HepG2 (cell line): ENCODE measurements around the gene KTI12. TPM values are rescaled to one million over a fixed set of nuclear protein-coding genes. Genes with fewer than 3 reads are reported as not detected.

Experiments
- CEBPB ChIP-seq: IDR thresholded peaks from 2 replicates; pipeline ENCODE4 v1.6.1; 2011; ENCODE audit warnings: low read depth, low read length, improper control_type of control experiment, borderline replicate concordance
- EP300 ChIP-seq, 3 experiments: sonication (generic) in 1 of 3; formaldehyde crosslinking in 1 of 3; IDR thresholded peaks; 2 replicates each; pipeline versions ENCODE4 v1.5.1 to v1.6.1; 2011 to 2020; ENCODE audit warnings: low read depth in 2 of 3, low read length in 2 of 3, borderline replicate concordance in 1 of 3, improper control_type of control experiment in 1 of 3, mild to moderate bottlenecking in 1 of 3, missing genetic modification reagents in 1 of 3, moderate library complexity in 1 of 3
- FOXA3 ChIP-seq: IDR thresholded peaks from 2 replicates; pipeline ENCODE4 v1.6.1; 2016; ENCODE audit warnings: missing genetic modification reagents, missing compliant biosample characterization
- GATAD2A ChIP-seq: IDR thresholded peaks from 2 replicates; pipeline ENCODE4 v1.6.1; 2016
- HNRNPLL ChIP-seq: fragments of 200-400 bp; formaldehyde crosslinking; IDR thresholded peaks from 2 replicates; pipeline ENCODE4 v1.6.1; 2017; ENCODE audit warnings: mild to moderate bottlenecking, low read depth, low read length; ENCODE audit not compliant: poor library complexity, severe bottlenecking
- HOXA3 ChIP-seq: sonication (generic); formaldehyde crosslinking; IDR thresholded peaks from 2 replicates; pipeline ENCODE4 v1.5.0; 2020; ENCODE audit warnings: missing genetic modification reagents
- MED8 ChIP-seq: sonication (generic); formaldehyde crosslinking; IDR thresholded peaks from 2 replicates; pipeline ENCODE4 v1.8.1; 2023; ENCODE audit warnings: mild to moderate bottlenecking, missing genetic modification reagents; ENCODE audit not compliant: insufficient replicate concordance
- MEF2D ChIP-seq: sonication (generic); formaldehyde crosslinking; IDR thresholded peaks from 2 replicates; pipeline ENCODE4 v1.5.1; 2020; ENCODE audit warnings: mild to moderate bottlenecking, missing genetic modification reagents
- MEIS1 ChIP-seq: sonication (generic); formaldehyde crosslinking; IDR thresholded peaks from 2 replicates; pipeline ENCODE4 v1.9.0; 2021; ENCODE audit warnings: mild to moderate bottlenecking, missing genetic modification reagents, moderate library complexity, borderline replicate concordance
- NFE2L1 ChIP-seq: sonication (generic); formaldehyde crosslinking; IDR thresholded peaks from 2 replicates; pipeline ENCODE4 v1.4.0; 2020; ENCODE audit warnings: missing genetic modification reagents, mild to moderate bottlenecking, borderline replicate concordance
- PHF20 ChIP-seq: sonication (generic); formaldehyde crosslinking; IDR thresholded peaks from 2 replicates; pipeline ENCODE4 v1.5.0; 2020; ENCODE audit warnings: mild to moderate bottlenecking, missing genetic modification reagents
- SAFB2 ChIP-seq: sonication (generic); formaldehyde crosslinking; IDR thresholded peaks from 2 replicates; pipeline ENCODE4 v1.5.1; 2020; ENCODE audit warnings: missing genetic modification reagents, low read depth, mild to moderate bottlenecking, borderline replicate concordance
- THAP11 ChIP-seq: IDR thresholded peaks from 2 replicates; pipeline ENCODE4 v1.6.1; 2016; ENCODE audit warnings: missing biosample characterization, missing genetic modification reagents
- ZBTB25 ChIP-seq: IDR thresholded peaks from 2 replicates; pipeline ENCODE4 v1.6.1; 2018; ENCODE audit warnings: missing genetic modification reagents
- ZC3H4 ChIP-seq: sonication (generic); formaldehyde crosslinking; IDR thresholded peaks from 2 replicates; pipeline ENCODE4 v1.4.0; 2020; ENCODE audit warnings: missing genetic modification reagents, borderline replicate concordance
- ZFY ChIP-seq: sonication (generic); formaldehyde crosslinking; IDR thresholded peaks from 2 replicates; pipeline ENCODE4 v1.4.0; 2020; ENCODE audit warnings: missing genetic modification reagents
- ZNF20 ChIP-seq: sonication (generic); formaldehyde crosslinking; IDR thresholded peaks from 2 replicates; pipeline ENCODE4 v1.4.0; 2020; ENCODE audit warnings: mild to moderate bottlenecking, moderate library complexity, missing genetic modification reagents
- ZNF282 ChIP-seq: fragments of 450-650 bp; IDR thresholded peaks from 2 replicates; pipeline ENCODE4 v1.6.1; 2018; ENCODE audit not compliant: partially characterized antibody
- ZNF326 ChIP-seq: sonication (generic); formaldehyde crosslinking; IDR thresholded peaks from 2 replicates; pipeline ENCODE4 v1.4.0; 2020; ENCODE audit warnings: missing genetic modification reagents, borderline replicate concordance
- ZNF556 ChIP-seq: sonication (generic); formaldehyde crosslinking; IDR thresholded peaks from 2 replicates; pipeline ENCODE4 v1.4.0; 2020; ENCODE audit warnings: mild to moderate bottlenecking, missing genetic modification reagents, borderline replicate concordance
- ZNF775 ChIP-seq: sonication (generic); formaldehyde crosslinking; IDR thresholded peaks from 2 replicates; pipeline ENCODE4 v1.4.0; 2020; ENCODE audit warnings: missing genetic modification reagents, mild to moderate bottlenecking, moderate library complexity, borderline replicate concordance
- ZNF841 ChIP-seq: sonication (generic); formaldehyde crosslinking; IDR thresholded peaks from 2 replicates; pipeline ENCODE4 v1.8.1; 2023; ENCODE audit warnings: missing genetic modification reagents, borderline replicate concordance
- polyA plus RNA-seq, 8 experiments: library from polyadenylated mRNA; depleted of rRNA in 3 of 8; stranded (reverse) in 7 of 8; unstranded in 1 of 8; fragments of >200 nt; fragmentation: Illumina TruSeq in 4 of 8; extraction: Trizol in 4 of 8; gene quantifications; 2 replicates each; pipeline versions ENCODE4 v1.2.1 to v1.2.3, GENCODE V29; 2011 to 2016; ENCODE audit warnings: low read depth in 4 of 8, missing spikeins in 1 of 8, mixed read lengths in 1 of 8; ENCODE audit not compliant: insufficient read depth in 1 of 8
- total RNA-seq, 5 experiments: library from RNA; depleted of rRNA; stranded (reverse); fragments of >200 nt; fragmentation: Illumina TruSeq; extraction: Trizol; gene quantifications; 2 replicates each; pipeline ENCODE4 v1.2.3, GENCODE V29; 2016; ENCODE audit warnings: low read depth in 1 of 5
- TF ChIP-seq, protein P1 (sequence below): sonication (generic); formaldehyde crosslinking; IDR thresholded peaks from 2 replicates; pipeline ENCODE4 v1.4.0; 2020; ENCODE audit warnings: missing genetic modification reagents
- TF ChIP-seq, protein P2 (sequence below): sonication (generic); formaldehyde crosslinking; conservative IDR thresholded peaks from 2 replicates; pipeline ENCODE4 v1.4.0; 2020; ENCODE audit warnings: missing genetic modification reagents
- TF ChIP-seq, protein P3 (sequence below): IDR thresholded peaks from 2 replicates; pipeline ENCODE4 v1.6.1; 2016; ENCODE audit warnings: low read depth, borderline replicate concordance

The KTI12 gene
- total and polyA plus RNA-seq, 2 of the 13 experiments (the other 11 are each of a cell fraction or from before 2014, with no cell fraction given) = 7.4 to 10.2 TPM

DNA sequence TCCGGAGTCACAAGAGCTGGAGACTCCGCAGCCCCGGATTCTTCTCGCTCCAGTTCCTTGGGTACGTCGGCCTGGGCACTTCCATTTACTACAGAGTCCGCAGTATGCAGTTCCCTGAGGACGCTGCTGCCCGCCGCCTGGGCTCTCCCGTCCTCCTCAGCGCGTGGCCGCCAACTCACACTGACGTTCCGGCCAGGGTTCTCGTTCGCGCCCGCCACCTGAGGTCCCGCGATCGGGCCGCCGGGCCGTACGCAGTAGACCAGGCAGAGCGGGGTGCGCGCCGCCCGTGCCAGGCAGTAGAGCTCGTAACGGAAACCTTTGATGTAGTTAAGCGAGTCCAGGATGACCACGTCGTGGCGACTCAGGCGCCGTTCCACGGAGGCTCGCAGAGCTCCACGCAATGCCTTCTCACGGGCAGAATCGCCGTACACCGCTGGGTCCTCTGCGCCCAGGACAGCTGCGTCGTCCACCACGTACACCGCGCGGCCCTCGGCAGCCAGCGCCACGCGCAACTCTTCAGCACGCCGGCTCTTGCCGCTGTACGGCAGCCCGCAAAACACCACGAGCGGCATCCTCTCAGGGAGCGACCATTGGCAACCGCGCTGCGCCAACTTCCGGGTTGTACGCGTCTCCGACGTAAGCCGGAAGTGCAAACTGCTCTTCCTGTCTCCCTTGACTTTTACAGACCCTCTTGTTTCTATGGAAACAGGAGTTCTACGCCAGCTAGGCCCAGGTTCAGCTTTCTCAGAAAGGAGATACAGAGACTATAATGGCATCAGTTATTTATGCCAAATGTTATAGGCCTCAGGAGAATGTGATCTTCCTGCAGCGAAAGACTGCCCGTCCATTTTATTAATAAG lies at the start of gene KTI12 (continued):
- TF ChIP-seq, protein P1, sequence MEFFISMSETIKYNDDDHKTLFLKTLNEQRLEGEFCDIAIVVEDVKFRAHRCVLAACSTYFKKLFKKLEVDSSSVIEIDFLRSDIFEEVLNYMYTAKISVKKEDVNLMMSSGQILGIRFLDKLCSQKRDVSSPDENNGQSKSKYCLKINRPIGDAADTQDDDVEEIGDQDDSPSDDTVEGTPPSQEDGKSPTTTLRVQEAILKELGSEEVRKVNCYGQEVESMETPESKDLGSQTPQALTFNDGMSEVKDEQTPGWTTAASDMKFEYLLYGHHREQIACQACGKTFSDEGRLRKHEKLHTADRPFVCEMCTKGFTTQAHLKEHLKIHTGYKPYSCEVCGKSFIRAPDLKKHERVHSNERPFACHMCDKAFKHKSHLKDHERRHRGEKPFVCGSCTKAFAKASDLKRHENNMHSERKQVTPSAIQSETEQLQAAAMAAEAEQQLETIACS = 0 out of 2 replicates have a peak, but pooled peaks have one; percentile 60
- TF ChIP-seq EP300 (IDR thresholded peaks at IDR 0.05; ENCODE audit: low read depth in 2 of 2, low read length in 2 of 2) = no peak
- no peak for TF ChIP-seq EP300 (CRISPR knock-in tag; IDR thresholded peaks at IDR 0.05; ENCODE audit: borderline replicate concordance)
- TF ChIP-seq ZC3H4 (CRISPR knock-in tag) = no peak; the same call in 1 of the 2 replicates
- no peak for TF ChIP-seq ZNF775 (CRISPR knock-in tag)
- no peak for TF ChIP-seq MED8 (CRISPR knock-in tag)
- TF ChIP-seq PHF20 (CRISPR knock-in tag) = peak; percentile 92
- TF ChIP-seq, protein P2, sequence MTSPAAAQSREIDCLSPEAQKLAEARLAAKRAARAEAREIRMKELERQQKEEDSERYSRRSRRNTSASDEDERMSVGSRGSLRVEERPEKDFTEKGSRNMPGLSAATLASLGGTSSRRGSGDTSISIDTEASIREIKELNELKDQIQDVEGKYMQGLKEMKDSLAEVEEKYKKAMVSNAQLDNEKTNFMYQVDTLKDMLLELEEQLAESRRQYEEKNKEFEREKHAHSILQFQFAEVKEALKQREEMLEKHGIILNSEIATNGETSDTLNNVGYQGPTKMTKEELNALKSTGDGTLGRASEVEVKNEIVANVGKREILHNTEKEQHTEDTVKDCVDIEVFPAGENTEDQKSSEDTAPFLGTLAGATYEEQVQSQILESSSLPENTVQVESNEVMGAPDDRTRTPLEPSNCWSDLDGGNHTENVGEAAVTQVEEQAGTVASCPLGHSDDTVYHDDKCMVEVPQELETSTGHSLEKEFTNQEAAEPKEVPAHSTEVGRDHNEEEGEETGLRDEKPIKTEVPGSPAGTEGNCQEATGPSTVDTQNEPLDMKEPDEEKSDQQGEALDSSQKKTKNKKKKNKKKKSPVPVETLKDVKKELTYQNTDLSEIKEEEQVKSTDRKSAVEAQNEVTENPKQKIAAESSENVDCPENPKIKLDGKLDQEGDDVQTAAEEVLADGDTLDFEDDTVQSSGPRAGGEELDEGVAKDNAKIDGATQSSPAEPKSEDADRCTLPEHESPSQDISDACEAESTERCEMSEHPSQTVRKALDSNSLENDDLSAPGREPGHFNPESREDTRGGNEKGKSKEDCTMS (CRISPR knock-in tag) = no peak
- TF ChIP-seq ZNF841 (CRISPR knock-in tag) = no peak
- peak; percentile 56 for TF ChIP-seq SAFB2 (CRISPR knock-in tag)
- peak; percentile 89 for TF ChIP-seq THAP11 (CRISPR knock-in tag)
- TF ChIP-seq ZNF326 (CRISPR knock-in tag) = no peak
- no peak for TF ChIP-seq FOXA3
- peak; percentile 78 for TF ChIP-seq ZFY (CRISPR knock-in tag)
- TF ChIP-seq HOXA3 (CRISPR knock-in tag) = peak; percentile 84
- no peak for TF ChIP-seq ZNF20 (CRISPR knock-in tag)
- TF ChIP-seq NFE2L1 (CRISPR knock-in tag) = no peak
- TF ChIP-seq MEIS1 (CRISPR knock-in tag) = peak; percentile 84; the same call in 1 of the 2 replicates
- TF ChIP-seq ZNF282 = no peak
- TF ChIP-seq ZNF556 (CRISPR knock-in tag) = peak; percentile 73; the same call in 1 of the 2 replicates
- TF ChIP-seq GATAD2A (CRISPR knock-in tag) = no peak; the same call in 1 of the 2 replicates
- TF ChIP-seq CEBPB = no peak
- peak; percentile 69 for TF ChIP-seq HNRNPLL
- TF ChIP-seq, protein P3, sequence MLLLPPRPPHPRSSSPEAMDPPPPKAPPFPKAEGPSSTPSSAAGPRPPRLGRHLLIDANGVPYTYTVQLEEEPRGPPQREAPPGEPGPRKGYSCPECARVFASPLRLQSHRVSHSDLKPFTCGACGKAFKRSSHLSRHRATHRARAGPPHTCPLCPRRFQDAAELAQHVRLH (CRISPR knock-in tag) = no peak
- no peak for TF ChIP-seq ZBTB25 (CRISPR knock-in tag)
- peak; percentile 72; the same call in 1 of the 2 replicates for TF ChIP-seq MEF2D
